Testis (tissue), 3 donors: ENCODE results near the gene NOX3. TPM values are rescaled to one million over a fixed set of nuclear protein-coding genes. Genes with fewer than 3 reads are reported as not detected.
A peak's percentile ranks its signal among the peaks of the same experiment; 100 is the strongest.

Experiments used
- DNase-seq: peaks from one replicate; pipeline ENCODE4 v3.0.0-alpha.2; 2019
- H3K27ac ChIP-seq, 2 donors: fragments of 200-600 bp; sonication (generic); one replicate each; pipeline ENCODE4 v1.5.1; 2019
- H3K27me3 ChIP-seq: fragments of 200-600 bp; sonication (generic); one replicate; pipeline ENCODE4 v1.5.1; 2019
- H3K36me3 ChIP-seq: fragments of 200-600 bp; sonication (generic); one replicate; pipeline ENCODE4 v1.5.1; 2017; ENCODE audit warnings: low read depth; ENCODE audit errors: missing control alignments
- H3K4me1 ChIP-seq: fragments of 200-600 bp; sonication (generic); one replicate; pipeline ENCODE4 v1.5.1; 2019
- H3K4me3 ChIP-seq, 2 donors: fragments of 200-600 bp; sonication (generic); one replicate each; pipeline ENCODE4 v1.5.1; 2017 to 2019
- H3K9me3 ChIP-seq: fragments of 200-600 bp; sonication (generic); one replicate; pipeline ENCODE4 v1.5.1; 2017
- POLR2A ChIP-seq: fragments of 450-650 bp; IDR thresholded peaks from one replicate; pipeline ENCODE4 v1.6.1; 2017; ENCODE audit warnings: antibody characterized with exemption, mild to moderate bottlenecking, moderate library complexity
- WGBS, 2 donors: methylation state at CpG; one replicate each; pipeline ENCODE4 v1.1.5; 2018; 5-methylcytosine and 5-hydroxymethylcytosine counted together
- intact Hi-C: fragments of 100-400 bp; cut with DNase I; formaldehyde crosslinking; loops from one replicate; pipeline ENCODE4 v1.15.1; 2023; ENCODE audit warnings: low total_unique reads
- polyA plus RNA-seq: library from polyadenylated mRNA; stranded (reverse); fragments of 350-450 nt; fragmentation: Illumina TruSeq; extraction: RNeasy Lipid Tissue Mini Kit (QIAGEN cat#74804); gene quantifications from one replicate; pipeline ENCODE4 v1.2.3, GENCODE V29; 2014; ENCODE audit warnings: low read depth, low replicate concordance; ENCODE audit not compliant: insufficient read depth
- total RNA-seq, 2 donors: library from RNA; depleted of rRNA; stranded (reverse); fragments of >200 nt; gene quantifications; one replicate each; pipeline ENCODE4 v1.2.3, GENCODE V29; 2016
- TF ChIP-seq, protein P1 (sequence below), 3 experiments: fragments of 450-650 bp in 2 of 3; fragments of 200-600 bp in 1 of 3; sonication (generic) in 1 of 3; IDR thresholded peaks; one replicate each; pipeline ENCODE4 v1.5.1; 2016 to 2019; ENCODE audit warnings: antibody characterized with exemption in 3 of 3, mild to moderate bottlenecking in 2 of 3, moderate library complexity in 1 of 3

NOX3 gene
- total and polyA plus RNA-seq, 3 donors from 2014 or later: not detected

DNA sequence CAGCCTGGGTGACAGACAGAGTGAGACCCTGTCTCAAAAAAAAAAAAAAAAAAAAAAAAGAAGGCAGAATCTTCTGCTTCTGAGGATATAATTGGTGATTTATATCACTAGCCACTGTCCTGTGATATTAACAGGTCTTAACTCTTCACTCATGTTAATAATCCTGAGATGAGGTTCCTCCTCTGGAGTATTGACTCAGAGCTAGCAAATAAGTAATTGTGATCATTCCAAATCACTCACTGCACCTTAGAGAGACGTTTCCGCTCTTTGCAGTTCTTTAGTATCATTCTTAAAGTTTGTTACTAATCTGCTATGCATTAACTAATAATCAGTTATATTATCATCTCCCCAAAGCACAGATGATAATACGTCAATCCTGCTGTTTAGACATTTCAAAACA lies 41.6 kb upstream of the NOX3 start:
- intact Hi-C loops: no loop called here
- 76 to 81% methylated on average over 3 of the region's 3 CpGs for WGBS, 2 donors

DNA sequence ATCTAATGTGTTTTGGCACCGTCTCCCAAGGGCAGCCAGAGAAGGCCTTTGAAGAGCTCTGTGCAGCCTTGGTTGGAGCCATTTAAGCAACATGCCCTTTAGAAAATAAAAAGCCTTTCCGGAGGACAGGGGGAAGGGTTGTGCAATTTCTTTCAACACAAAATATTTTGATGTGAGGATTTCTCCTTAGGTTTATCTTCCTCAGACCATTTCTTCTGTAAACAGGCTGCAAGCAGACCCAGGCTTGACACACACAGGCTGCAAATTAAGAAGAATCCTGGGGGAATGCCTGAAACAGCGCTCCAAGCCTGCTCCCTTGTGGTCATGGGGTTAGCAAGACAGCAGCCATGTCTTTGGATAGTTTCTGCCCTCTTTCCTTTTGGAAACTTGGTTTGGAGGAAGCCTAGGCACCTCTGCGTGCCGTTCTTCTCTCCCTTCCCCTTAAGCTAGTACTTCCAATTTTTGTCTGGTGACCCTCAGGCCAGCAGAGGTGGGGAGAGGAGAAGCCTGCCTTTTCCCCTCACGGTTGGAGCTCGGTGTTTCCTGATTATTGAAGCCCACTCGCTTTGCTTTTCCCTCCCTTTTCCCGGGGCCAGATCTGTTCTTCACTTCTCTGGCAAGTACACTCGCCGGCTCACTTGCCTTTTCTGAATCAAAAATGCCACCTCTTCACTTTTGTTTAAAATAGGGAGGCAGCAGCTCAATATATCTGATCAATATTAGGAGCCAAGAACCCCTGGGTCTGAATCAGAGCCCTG lies 39.6 kb upstream of the NOX3 start:
- Histone ChIP-seq H3K36me3 (no peaks in the 10 kb centered on the region), H3K27ac (peak overlapping the region; percentile 29 to 44), H3K27me3 (no peaks in the 10 kb centered on the region), H3K4me3 (no peak overlapping the region), H3K9me3 (no peaks in the 10 kb centered on the region), H3K4me1 (peaks cover 9% of the 10 kb centered on the region)
- 53 to 55% methylated on average over 11 of the region's 11 CpGs for WGBS, 2 donors
- intact Hi-C loops: no loop called here
- no peak for TF ChIP-seq POLR2A
- TF ChIP-seq, protein P1, sequence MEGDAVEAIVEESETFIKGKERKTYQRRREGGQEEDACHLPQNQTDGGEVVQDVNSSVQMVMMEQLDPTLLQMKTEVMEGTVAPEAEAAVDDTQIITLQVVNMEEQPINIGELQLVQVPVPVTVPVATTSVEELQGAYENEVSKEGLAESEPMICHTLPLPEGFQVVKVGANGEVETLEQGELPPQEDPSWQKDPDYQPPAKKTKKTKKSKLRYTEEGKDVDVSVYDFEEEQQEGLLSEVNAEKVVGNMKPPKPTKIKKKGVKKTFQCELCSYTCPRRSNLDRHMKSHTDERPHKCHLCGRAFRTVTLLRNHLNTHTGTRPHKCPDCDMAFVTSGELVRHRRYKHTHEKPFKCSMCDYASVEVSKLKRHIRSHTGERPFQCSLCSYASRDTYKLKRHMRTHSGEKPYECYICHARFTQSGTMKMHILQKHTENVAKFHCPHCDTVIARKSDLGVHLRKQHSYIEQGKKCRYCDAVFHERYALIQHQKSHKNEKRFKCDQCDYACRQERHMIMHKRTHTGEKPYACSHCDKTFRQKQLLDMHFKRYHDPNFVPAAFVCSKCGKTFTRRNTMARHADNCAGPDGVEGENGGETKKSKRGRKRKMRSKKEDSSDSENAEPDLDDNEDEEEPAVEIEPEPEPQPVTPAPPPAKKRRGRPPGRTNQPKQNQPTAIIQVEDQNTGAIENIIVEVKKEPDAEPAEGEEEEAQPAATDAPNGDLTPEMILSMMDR (IDR thresholded peaks at IDR 0.05): peak; percentile 30 to 36 (median 31)
- DNase-seq: peak; percentile 78

More for the DNA sequence above, 41.6 kb upstream of the NOX3 start:
- H3K4me1 ChIP-seq: peaks cover 9% of the 10 kb centered on the region
- no peaks in the 10 kb centered on the region for H3K9me3 ChIP-seq
- no peak overlapping the region for H3K4me3 ChIP-seq
- TF ChIP-seq, protein P1 (IDR thresholded peaks at IDR 0.05): no peak
- no peak for DNase-seq
- no peak overlapping the region for H3K27ac ChIP-seq
- H3K27me3 ChIP-seq: no peaks in the 10 kb centered on the region
- no peaks in the 10 kb centered on the region for H3K36me3 ChIP-seq

DNA sequence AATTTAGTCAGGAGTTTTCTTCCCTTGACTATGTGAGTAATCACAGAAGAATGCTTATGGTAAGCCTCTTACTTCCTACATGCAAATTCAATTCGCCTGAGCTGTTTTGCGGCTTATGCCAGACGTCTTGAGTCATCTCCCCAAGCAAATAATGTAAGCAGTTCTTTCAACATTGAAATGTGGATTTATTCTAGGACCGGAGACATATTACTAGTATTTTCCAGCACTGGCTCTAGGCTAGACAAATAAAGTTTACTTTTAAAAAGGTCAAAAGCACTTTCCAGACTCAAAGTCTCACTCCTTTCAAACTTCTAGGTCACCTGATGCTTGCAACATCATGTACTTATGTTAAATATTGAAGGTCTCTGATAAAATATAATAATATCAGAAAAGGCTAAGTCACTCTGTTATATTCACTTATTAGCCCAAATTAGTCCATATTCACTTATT lies 38.1 kb upstream of the NOX3 start:
- no peak for TF ChIP-seq POLR2A
- Histone ChIP-seq H3K4me3 (no peak overlapping the region), H3K4me1 (peaks cover 9% of the 10 kb centered on the region), H3K36me3 (no peaks in the 10 kb centered on the region), H3K9me3 (no peaks in the 10 kb centered on the region), H3K27ac (no peak overlapping the region), H3K27me3 (no peaks in the 10 kb centered on the region)
- intact Hi-C loops: no loop called here
- WGBS, 2 donors: 53 to 80% methylated on average over 4 of the region's 4 CpGs
- no peak for DNase-seq

DNA sequence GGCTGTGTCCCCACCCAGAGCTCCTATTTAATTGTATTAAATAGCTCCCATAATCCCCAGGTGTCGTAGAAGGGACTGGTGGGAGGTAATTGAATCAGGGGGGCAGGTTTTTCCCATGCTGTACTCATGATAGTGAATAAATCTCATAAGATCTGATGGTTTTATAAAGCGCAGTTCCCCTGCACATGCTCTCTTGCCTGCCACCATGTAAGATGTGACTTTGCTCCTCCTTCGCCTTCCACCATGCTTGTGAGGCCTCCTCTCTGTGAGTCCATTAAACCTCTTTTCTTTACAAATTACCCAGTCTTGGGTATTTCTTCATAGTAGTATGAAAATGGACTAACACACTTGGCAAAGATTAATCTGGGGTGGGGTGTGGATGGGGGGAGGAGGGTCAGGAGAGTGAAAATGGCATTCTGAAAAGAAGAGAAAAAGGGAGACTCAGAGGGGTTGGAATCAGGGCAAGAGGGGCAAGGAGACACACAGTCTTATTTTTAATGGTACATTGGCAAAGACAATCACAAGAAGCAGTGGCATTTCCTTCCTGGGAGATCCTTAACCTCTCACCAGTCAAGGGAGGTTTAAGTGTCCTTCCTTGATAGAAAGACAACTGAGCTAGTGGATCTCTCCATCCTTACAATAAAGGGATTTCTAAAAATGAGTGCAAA lies 37.5 kb upstream of the NOX3 start:
- 85 to 98% methylated on average over 3 of the region's 3 CpGs for WGBS, 2 donors
- TF ChIP-seq POLR2A: no peak
- TF ChIP-seq, protein P1 (IDR thresholded peaks at IDR 0.05): no peak
- Histone ChIP-seq H3K4me1 (peaks cover 9% of the 10 kb centered on the region), H3K27ac (no peak overlapping the region), H3K4me3 (no peak overlapping the region), H3K36me3 (no peaks in the 10 kb centered on the region), H3K9me3 (no peaks in the 10 kb centered on the region), H3K27me3 (no peaks in the 10 kb centered on the region)
- intact Hi-C loops: no loop called here
- DNase-seq: no peak

DNA sequence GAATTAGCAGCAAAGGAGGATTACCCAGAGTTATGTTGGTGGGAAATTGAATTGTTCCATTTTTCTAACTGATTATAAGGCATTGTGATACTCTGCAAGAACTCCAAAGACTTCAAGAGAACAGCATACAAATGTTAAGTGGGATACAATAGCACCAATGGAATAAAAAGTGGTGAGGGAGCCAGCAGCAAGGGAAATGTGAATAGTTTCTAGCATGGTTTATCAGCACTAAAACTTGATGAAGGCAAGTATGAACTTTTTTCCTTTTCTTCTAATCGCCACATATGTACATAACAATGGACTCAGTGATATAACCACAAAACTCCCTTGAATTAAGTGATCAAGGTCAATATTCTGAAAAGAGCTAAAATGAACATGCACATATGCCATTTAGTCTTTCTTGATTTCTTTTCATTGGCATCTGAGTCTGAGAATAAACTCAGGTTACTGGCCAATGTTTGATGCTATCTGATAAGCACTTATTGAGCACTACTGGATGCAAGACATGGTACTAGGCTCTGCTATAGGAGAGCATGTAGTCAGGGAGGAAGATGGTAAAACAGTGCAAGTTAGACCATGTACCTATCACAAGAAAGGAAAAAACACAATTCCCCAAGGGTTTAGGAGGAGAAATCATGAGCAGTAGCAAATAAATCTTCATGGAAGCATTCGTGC lies 36.6 kb upstream of the NOX3 start:
- no peaks in the 10 kb centered on the region for H3K36me3 ChIP-seq
- no peak overlapping the region for H3K27ac ChIP-seq
- DNase-seq: no peak
- 86 to 90% methylated on average over 2 of the region's 2 CpGs for WGBS, 2 donors
- intact Hi-C loops: no loop called here
- H3K4me3 ChIP-seq: no peak overlapping the region
- TF ChIP-seq POLR2A: no peak
- TF ChIP-seq, protein P1 (IDR thresholded peaks at IDR 0.05): no peak
- no peaks in the 10 kb centered on the region for H3K27me3 ChIP-seq
- H3K9me3 ChIP-seq: no peaks in the 10 kb centered on the region
- peaks cover 9% of the 10 kb centered on the region for H3K4me1 ChIP-seq
